AML-193 (cell line): Measurements from ENCODE around the gene SUMO2.
"Not testable (repeated sequence)": the region's sequence is repeated elsewhere in the genome, so short reads cannot be mapped to it uniquely, and the experiment has no call there.

Experiments
- DNase-seq, 2 experiments: peaks; one replicate each; lab custom pipeline; 2025; lab: John Stamatoyannopoulos, UW

Gene SUMO2

DNA sequence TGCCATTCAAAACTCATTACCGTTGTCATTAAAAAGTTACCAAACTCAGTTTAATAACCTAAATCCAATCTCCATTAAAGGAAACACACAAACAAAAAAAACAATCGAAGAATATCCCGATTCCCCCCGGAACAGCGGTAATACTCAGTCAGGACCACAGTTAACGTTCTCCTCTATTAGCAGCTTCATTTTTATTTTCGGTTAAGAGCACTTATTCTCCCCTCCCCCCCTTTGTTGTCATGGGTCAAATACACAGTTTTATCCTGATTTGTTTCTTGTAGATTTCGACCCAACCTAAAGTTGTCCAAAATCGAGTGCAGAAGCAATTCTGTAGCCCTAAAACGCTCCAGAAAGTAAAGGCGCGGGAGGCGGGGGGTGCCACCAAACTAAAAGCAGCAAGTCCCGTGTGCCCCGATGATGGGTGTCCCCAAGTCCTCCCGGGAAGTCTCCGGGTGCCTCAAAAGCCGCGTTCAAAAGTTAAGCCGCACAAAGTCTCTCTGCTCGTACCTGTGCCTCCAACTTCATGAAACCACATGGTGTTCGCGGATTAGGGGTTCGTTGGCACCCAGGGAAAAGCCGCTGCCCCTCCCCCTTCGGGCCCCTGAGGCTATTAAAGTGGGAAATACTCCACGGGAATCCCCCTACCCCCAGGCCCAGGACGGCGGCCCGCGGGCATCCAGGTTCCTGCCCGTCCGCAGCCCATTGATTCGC lies 996 bp downstream of the SUMO2 start:
- peak; percentile 31 to 39 for DNase-seq

DNA sequence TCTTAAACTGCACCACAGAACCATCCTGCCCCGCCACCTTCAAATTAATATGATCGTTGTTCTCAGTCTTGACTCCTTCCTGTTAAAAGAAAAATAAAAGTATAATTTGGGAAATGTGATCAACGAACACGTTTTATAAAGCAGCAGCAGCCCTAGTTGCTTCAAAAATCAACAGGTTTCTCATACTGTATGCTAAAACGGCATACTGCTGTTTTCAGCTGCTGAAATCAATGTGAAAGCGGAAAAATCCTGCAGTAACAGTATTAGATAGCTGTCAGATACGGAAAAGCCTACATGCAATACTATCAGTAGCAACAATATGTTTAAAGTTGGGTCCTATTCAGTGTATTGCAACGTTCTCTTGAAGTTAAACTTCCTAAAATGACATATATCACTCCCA lies 1.6 kb downstream of the SUMO2 start:
- DNase-seq: no peak

DNA sequence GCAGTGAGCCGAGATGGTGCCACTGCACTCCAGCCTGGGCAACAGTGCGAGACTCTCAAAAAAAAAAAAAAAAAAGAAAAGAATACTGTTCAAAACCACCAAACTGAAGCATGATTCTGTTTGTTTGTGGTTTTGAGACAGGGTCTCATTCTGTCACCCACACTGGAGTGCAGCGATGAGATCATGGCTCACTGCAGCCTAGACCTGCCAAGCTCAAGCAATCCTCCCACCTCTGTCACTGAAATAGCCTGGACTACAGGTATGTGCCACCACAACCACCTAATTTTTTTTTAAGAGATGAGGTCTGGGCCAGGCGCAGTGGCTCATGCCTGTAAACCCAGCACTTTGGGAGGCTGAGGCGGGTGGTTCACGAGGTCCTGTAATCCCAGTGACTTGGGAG lies 4.3 kb downstream of the SUMO2 start:
- no peak for DNase-seq

DNA sequence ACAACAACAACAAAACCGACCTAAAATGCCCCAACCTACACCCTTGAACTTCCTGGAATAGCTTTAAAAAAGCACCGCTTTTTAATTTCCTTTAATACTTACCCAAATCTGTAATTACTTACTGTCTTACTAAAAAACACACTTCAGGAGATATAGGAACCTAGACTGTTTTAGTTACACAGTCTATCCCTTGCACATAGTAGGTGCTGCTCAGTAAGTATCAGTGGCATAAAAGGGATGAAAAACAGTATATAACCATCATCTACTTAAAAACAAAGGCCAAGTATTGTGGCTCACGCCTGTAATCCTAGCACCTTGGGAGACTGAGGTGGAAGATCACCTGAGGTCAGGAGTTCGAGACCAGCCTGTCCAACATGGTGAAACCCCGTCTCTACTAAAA lies 6.1 kb downstream of the SUMO2 start:
- DNase-seq: no peak

DNA sequence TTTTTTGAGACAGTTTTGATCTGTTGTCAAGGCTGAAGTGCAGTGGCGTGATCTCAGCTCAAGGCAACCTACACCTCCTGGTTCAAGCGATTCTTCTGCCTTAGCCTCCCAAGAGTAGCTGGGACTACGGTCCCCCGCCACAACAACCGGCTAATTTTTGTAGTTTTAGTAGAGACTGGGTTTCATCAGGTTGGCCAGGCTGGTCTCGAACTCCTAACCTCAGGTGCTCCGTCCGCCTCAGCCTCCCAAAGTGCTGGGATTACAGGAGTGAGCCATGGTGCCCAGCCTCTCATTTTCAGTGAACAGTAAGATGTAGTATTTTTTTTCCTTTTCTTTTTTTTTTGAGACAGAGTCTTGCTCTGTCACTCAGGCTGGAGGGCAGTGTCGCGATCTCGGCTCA lies 7.8 kb downstream of the SUMO2 start:
- DNase-seq: no peak

DNA sequence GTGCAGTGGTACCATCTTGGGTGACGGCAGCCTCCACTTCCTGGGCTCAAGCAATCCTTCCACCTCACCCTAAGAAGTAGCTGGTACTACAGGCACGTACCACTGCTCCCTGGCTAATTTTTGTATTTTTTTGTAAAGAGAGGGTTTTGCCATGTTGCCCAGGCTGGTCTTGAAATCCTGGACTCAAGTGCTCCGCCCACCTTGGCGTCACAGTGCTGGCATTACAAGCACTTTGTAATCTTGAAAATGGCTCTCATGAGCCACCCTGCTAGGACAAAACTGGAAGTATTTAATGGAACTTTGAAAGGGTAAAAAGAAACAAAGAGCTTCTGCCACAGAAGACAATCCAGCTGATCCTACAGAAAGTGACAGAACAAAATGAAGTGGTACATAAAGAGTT lies 9.2 kb downstream of the SUMO2 start:
- no peak for DNase-seq

DNA sequence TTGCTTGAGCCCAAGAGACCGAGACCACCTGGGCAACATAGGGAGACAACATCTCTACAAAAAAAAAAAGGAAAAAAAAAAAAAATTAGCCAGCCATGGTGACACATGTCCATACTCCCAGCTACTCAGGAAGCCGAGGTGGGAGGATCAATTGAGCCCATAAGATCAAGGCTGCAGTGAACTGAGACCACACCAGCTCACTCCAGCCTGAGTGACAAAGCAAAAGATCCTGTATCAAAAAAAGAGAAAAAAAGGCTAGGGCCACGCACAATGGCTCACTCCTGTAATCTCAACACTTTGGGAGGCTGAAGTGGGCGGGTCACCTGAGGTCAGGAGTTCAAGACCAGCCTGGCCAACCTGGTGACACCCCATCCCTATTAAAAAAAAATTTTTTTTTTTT lies 13.8 kb downstream of the SUMO2 start:
- DNase-seq: no peak

DNA sequence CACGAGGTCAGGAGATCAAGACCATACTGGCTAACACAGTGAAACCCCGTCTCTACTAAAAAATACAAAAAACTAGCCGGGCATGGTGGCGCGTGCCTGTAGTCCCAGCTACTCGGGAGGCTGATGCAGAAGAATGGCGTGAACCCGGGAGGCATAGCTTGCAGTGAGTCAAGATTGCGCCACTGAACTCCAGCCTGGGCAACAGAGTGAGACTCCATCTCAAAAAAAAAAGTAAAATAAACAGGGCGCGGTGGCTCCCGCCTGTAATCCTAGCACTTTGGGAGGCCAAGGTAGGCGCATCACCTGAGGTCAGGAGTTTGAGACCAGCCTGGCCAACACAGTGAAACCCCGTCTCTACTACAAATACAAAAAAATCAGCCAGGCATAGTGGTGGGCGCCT lies 18.2 kb downstream of the SUMO2 start:
- not testable (repeated sequence) for DNase-seq

DNA sequence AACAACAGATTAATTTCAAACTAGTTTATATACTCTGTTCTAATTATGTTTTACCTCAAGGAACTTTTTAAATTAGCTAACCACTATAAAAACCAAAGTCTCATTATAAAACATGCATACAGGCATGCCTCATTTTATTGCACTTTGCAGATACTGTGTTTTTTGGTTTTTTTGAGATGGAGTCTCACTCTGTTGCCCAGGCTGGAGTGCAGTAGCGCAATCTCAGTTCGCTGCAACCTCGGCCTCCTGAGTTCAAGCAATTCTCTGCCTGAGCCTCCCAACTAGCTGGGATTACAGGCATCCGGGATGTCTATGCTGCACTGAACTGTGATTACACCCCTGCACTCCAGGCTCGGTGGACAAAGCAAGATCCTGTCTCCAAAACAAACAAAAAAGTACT lies 19.7 kb downstream of the SUMO2 start:
- DNase-seq: no peak

DNA sequence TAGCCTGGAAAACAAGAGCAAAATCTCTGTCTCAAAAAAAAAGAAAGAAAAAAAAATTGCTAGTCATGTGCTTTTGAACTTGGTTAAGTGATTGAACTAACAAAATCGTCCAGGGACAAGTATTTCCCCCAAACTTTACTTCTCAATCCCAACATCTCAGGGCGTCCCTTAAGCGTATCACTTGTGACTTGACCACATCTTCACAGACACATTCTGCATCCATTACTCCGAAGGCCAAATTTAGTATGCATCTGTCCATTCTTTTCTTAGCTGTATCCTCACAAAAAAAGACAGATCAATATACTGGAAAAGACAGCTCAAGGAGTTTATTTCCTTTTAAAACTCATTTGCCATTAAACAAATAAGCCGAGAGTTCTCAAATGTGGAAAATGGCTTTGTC lies 22.5 kb downstream of the SUMO2 start:
- no peak for DNase-seq

DNA sequence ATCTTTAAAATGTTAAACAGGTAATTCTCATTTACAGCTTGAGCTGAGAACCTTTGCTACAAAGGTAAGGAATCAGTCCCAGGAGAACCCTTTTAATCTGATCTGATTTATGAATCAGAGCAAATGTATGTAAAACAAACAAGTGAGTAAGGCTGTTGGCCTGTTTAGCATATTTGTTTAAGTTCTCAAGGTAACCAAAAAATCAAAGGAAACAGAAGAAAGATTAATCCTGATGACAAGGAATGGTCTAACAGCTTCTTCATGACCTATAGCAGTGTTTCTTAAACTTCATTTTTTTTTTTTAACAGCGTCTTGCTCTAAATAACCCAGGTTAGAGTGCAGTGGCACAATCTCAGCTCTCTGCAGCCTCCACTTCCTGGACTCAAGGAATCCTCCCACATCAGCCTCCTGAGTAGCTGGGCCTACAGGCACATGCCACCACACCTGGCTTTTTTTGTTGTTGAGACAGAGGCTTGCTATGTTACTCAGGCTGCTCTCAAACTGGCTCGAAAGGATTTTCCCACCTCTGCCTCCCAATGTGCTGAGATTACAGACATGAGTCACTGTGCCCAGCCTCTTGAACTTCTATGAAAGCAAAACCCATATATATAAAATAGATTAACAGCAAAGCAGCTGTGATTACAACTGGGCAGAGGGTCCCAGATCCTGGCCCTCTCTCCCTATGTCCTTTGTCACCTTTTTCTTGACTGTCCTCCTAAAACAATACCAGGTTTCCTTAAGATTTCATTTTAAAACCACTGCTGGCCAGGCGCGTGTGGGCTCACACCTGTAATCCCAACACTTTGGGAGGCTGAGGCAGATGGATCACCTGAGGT lies 23.3 kb downstream of the SUMO2 start:
- no peak for DNase-seq

DNA sequence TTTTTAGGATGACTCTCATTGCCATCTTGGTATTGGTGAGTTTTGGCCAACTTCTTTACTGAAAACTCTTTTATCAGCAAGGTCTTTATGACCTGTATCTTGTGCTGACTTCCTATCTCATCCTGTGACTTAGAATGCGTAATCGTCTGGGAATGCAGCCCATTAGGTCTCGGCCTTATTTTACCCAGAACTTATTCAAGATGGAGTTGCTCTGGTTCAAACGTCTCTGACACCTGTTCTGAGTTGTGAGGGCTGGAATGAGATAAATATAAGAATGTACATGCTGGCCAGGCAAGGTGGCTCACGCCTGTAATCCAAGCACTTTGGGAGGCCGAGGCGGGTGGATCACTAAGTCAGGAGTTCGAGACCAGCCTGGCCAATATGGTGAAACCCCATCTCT lies 24.3 kb downstream of the SUMO2 start:
- DNase-seq: not testable (repeated sequence)

DNA sequence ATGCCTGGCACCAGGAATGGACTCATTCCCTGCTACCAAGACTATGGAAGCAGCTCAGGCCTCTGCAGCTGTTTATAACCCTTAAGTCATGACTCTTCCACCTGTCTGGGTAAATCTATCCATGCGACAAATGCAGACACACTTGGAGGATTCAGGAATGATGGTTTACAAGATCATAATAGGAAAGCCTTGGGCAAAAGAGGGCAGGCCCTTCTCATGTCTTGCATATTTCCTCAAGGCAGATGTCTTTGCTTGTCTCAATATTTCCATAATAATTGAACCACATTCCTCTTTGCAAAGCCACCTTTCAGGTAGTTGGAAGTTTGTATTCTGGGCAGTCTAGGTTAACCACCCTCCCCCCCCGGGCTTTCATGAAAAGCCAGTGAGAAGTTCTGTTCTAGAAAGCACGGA lies 27.6 kb downstream of the SUMO2 start:
- no peak for DNase-seq

DNA sequence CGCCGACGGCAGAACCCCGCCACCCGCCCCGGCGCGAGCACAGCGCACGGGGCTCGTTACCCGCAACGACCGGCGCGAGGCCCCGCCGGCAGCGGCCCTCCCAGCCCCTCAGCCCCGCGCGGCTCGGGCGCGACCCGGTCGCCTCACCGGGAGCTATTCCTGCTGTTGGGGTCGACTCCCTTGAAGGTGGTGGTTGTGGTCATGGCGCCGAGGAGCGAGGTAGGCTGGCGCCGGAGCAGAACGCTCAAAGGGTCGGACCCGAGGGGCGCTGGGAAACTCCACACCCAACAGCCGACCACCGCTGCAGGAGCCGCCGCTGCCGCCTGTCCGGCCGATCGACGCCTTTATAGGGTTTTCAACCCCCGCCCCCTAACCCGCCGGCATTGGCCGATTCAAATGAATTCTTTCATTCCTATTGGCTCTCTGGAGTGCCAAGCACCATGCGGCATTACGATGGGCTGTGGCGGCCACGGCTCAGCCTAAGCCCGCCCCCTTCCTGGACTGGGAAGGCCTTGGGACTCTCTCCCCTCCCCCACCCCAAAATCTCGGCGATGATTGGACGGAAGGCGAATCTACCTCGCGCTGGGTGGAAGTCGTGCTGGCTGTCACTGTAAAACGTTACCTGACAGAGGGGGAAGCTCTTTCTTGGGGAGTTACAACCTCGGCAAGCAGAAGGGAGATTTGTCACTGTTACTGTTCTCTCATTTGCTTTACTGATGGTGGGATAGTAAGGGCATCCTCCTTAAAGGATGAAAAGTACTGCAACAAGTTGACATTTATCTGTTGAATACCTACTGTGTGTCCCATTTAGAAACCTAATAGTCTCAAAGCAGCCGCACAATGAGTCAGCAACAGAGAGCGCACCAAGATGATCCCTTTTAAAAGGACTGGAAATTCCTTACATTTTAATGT lies 28.3 kb downstream of the SUMO2 start, which contains the start of gene JPT1:
TSS of gene JPT1 (minus strand) at position 318 of the 912 bp plus-strand sequence. CDS start at position 203, 115 bp downstream.
- peak; percentile 99 to 100 for DNase-seq

DNA sequence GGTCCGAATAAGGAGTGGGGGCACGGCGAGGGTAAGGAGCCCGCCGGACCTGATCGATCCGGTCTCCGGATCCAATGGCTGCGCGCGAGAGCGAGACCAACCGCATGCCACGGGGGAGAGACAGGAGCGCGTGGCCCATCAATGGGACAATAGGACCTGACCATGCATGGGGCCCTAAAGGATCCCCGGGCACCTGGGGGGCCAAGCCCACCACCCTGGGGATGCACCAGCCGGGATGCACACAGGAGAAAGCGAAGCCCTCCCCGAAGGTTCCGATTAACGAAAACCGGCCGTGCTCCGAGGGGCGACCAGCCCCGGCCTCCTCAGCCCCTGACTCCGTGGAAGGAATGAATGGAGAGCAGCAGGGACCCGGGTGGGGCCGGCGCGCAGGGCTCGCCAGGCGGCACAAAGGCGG lies 29.0 kb downstream of the SUMO2 start:
- no peak for DNase-seq

DNA sequence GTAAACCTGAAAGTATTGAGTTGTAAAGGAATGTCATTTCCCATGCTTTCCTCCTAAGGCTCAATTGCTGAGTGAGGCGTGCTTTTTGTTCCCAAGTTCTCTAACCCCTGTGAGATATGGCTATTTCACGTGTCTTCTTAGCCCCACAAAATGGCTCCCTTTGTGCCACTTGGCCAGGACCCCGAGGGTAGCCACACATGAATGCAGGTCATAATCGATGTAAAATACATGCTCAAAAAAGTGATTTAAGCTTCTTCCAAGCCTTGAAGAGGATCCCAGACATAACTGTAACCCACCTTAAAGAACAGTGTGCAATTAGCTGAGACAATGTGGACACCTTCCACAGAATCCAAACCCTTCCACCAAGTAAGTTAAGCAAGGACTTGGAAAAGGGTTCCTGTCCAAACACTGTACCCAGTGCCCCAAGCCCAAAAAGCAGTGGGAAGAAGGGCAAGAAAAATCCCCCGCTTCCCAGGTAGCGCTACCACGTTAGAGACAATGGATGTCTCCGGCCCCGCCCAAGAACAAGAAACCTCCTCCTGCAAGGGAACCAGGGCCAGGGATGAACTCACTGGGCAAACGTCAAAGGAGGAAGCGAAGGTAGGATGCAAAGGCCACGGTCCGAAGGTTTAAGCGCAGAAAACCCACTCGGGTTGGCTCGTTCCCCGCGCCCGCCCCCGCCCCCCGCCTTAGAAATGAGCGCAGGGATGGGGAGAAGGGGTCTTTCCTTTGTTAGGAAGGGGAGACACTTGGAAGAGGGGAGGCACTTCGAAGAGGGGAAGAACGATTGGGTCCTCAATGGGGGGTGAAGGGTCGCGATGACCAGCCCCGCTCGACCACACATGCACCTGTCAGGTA lies 29.6 kb downstream of the SUMO2 start:
- peak; percentile 77 to 81 for DNase-seq

DNA sequence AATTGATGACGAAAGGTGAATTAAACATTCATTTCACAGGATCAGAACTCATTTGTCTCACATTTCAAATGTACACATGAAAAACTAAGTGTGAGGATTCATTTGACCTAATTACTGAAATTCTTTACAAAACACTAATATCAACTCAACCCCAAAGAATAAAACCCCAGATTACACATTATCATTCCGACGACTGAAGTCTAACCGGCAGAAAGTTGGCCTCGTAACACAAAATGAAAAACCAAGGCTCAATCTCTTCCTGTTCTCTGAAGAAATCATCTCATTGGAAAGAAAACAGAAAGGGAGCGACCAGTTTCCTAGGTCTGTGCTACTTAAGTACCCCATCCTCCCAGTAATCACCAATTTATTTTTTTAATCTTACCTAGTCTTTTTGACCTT lies 30.2 kb downstream of the SUMO2 start:
- DNase-seq: no peak

DNA sequence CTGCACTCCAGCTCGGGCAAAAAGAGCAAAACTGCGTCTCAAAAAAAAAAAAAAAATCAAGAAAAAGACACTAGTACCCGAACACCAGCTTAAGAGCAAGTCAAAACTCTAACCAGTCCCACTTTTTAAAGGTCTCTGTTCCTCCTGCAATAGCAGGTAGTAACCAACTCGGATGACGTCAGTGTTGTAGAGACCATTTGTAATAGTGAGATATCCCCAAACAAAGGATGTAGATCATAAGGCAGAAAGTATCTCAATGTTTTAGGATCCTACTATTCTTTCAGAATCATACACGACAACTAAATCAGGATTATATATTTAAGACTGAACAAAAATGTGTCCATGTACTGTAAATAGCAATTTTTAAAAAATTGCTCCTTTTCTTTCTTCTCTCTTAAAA lies 30.8 kb downstream of the SUMO2 start:
- DNase-seq: peak; percentile 33 to 37

DNA sequence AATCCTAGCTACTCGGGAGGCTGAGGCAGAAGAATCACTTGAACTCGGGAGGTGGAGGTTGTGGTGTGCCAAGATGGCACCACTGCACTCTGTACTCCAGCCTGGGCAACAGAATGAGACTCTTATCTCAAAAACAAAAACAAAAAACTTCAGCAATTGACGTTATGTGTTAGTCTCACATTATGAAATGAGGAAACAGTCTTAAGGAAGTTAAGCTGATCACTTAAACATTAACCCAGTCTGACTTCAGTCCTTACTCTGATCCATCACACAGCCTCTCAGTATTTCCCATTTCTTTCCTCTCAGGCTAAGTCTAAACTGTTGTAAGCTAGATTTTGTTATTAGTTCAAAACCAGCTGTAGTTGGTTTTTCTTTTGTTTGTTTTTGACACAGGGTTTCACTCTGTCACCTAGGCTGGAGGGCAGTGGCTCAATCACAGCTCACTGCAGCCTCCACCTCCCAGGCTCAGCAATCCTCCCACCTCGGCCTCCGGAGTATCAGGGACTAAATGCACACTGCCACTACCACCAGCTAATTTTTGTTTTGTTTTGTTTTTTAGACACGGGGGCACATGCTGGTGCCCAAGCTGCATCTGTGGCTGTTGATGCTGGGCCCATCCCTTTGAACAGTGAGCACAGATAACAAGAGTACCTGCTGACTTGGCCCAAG lies 34.7 kb downstream of the SUMO2 start:
- DNase-seq: no peak

DNA sequence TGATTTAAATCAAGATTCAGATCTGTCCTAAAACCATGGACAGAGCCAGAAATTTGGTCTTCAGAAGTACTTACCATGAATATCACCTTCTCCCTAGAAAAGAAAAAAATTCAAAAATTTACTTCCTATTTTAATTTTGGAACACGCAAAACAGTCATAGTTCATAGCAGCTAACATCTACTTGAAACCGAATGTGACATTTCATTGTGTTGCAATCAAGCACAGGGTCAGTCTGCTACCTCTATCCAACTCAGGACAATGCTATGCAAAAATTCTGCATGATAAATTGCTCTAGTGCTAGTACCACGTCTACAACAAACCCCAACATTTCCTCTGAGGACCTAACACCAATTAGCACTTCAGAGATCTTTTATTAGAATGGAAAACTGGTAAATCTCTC lies 36.2 kb downstream of the SUMO2 start:
- DNase-seq: no peak
